ENCODE results near the gene NPAS3.

NPAS3 gene

GRCh38 chr14:33612197-33612505, 673.5 kb downstream of the NPAS3 start:
- Histone ChIP-seq H3K4me1 (ENCODE audit: control insufficient read depth, insufficient read depth, low read length) (peaks cover 16% of the 10 kb centered on the region), H3K36me3 (ENCODE audit: control insufficient read depth, insufficient read depth, low read length) (no peaks in the 10 kb centered on the region), H3K4me3 (ENCODE audit: insufficient read depth, low read depth, low read length) (no peak overlapping the region), H3K27me3 (ENCODE audit: control insufficient read depth, insufficient read depth, low read length, poor library complexity, severe bottlenecking) (no peaks in the 10 kb centered on the region), H3K27ac (ENCODE audit: insufficient read depth, low read depth, low read length, poor library complexity, severe bottlenecking) (no peak overlapping the region), H3K9me3 (ENCODE audit: control insufficient read depth, low read length) (no peaks in the 10 kb centered on the region)
- 6 to 7% methylated on average over 6 of the region's 6 CpGs for WGBS, 2 experiments

DNA sequence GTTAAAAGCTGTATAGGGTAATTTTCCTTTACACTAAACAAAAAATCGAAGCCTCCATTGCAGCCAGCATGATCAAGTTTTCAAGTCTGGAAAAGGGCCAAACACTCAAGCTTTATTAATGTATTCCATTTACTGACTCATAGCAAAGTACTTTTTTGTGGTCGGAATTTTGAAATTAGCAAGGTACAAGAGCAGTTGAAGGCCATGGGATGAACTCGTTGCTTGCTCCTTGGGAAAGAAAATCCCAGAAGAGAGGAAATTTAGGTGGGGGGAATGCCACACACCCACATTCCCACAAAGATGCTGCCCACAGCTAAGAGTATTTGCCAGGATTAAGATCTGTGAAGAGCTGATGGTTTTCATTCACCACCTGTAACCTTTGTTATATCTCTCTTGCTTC, 678.5 kb downstream of the NPAS3 start:
- 95 to 96% methylated on average over 3 of the region's 3 CpGs for WGBS, 2 experiments

DNA sequence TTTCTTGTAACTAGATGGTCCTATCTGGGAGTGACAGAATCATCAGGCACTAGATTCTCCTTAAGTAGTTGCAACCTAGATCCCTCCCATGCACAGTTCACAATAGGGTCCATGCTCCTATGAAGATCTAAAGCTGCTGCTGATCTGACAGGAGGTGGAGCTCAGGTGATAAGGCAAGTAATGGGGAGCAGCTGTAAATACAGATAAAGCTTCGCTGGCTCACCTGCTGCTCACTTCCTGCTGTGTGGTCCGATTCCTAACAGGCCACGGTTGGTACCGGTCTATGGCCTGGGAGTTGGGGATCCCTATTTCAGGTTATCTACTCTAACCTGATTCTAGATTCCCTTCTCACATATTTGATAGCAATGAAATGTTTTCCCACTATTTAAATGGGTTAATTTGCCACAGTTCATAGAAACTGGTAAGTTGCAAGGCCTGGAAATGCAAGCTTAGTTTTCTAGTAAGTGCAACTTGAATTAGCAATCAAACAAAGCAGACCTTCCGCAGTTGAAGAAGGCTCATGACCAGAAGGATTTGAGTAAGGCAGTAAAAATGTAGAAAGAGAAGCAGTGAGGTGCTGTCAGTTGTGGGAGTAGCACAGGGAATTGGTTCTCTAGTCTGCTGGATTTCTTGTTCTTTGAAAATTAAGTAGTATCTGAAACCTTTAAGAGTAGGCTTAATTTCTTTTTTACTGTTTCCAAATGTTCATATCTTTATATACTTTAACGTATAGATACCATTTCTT, 679.9 kb downstream of the NPAS3 start:
- 91 to 93% methylated on average over 6 of the region's 6 CpGs for WGBS, 2 experiments
- H3K9me3 ChIP-seq (ENCODE audit: control insufficient read depth, low read length) = no peaks in the 10 kb centered on the region
- no peaks in the 10 kb centered on the region for H3K27me3 ChIP-seq (ENCODE audit: control insufficient read depth, insufficient read depth, low read length, poor library complexity, severe bottlenecking)
- no peaks in the 10 kb centered on the region for H3K36me3 ChIP-seq (ENCODE audit: control insufficient read depth, insufficient read depth, low read length)
- no peak overlapping the region for H3K4me3 ChIP-seq (ENCODE audit: insufficient read depth, low read depth, low read length)
- H3K27ac ChIP-seq (ENCODE audit: insufficient read depth, low read depth, low read length, poor library complexity, severe bottlenecking) = no peak overlapping the region
- H3K4me1 ChIP-seq (ENCODE audit: control insufficient read depth, insufficient read depth, low read length) = peaks cover 5% of the 10 kb centered on the region

More for the DNA sequence above, 678.5 kb downstream of the NPAS3 start:
- Histone ChIP-seq H3K27ac (ENCODE audit: insufficient read depth, low read depth, low read length, poor library complexity, severe bottlenecking) (no peak overlapping the region), H3K4me3 (ENCODE audit: insufficient read depth, low read depth, low read length) (no peak overlapping the region), H3K4me1 (ENCODE audit: control insufficient read depth, insufficient read depth, low read length) (peaks cover 11% of the 10 kb centered on the region), H3K27me3 (ENCODE audit: control insufficient read depth, insufficient read depth, low read length, poor library complexity, severe bottlenecking) (no peaks in the 10 kb centered on the region), H3K9me3 (ENCODE audit: control insufficient read depth, low read length) (no peaks in the 10 kb centered on the region), H3K36me3 (ENCODE audit: control insufficient read depth, insufficient read depth, low read length) (no peaks in the 10 kb centered on the region)

- Histone ChIP-seq H3K4me1 (ENCODE audit: control insufficient read depth, insufficient read depth, low read length) (peaks cover 2% of the 10 kb centered on the region), H3K27ac (ENCODE audit: insufficient read depth, low read depth, low read length, poor library complexity, severe bottlenecking) (no peak overlapping the region), H3K9me3 (ENCODE audit: control insufficient read depth, low read length) (no peaks in the 10 kb centered on the region), H3K4me3 (ENCODE audit: insufficient read depth, low read depth, low read length) (no peak overlapping the region), H3K27me3 (ENCODE audit: control insufficient read depth, insufficient read depth, low read length, poor library complexity, severe bottlenecking) (no peaks in the 10 kb centered on the region), H3K36me3 (ENCODE audit: control insufficient read depth, insufficient read depth, low read length) (no peaks in the 10 kb centered on the region)
- WGBS, 2 experiments = 97 to 100% methylated on average over 2 to 3 of the region's 3 CpGs
Measured at GRCh38 chr14:33622496-33622895, 683.8 kb downstream of the NPAS3 start.

DNA sequence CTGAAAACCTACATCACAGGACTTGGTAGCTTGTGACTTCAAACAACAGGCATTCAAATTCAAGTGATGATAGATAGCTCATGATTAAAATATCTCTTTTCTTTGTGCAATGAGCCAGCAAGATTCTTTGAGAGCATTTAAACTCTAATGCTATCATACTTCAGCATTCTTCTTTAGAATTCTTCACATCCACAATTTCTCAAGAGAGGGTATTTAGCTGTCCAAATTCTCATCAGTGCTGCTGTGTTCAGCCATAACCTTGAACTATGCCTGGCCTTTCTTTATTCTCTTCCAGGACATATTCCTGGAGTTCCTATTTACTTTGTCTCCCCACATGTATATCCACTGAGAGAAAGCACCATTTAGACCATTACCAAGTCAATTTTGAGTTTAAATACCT, 691.1 kb downstream of the NPAS3 start:
- Histone ChIP-seq H3K4me1 (ENCODE audit: control insufficient read depth, insufficient read depth, low read length) (no peaks in the 10 kb centered on the region), H3K9me3 (ENCODE audit: control insufficient read depth, low read length) (no peaks in the 10 kb centered on the region), H3K36me3 (ENCODE audit: control insufficient read depth, insufficient read depth, low read length) (no peaks in the 10 kb centered on the region), H3K4me3 (ENCODE audit: insufficient read depth, low read depth, low read length) (no peak overlapping the region), H3K27me3 (ENCODE audit: control insufficient read depth, insufficient read depth, low read length, poor library complexity, severe bottlenecking) (no peaks in the 10 kb centered on the region), H3K27ac (ENCODE audit: insufficient read depth, low read depth, low read length, poor library complexity, severe bottlenecking) (no peak overlapping the region)

GRCh38 chr14:33631021-33631420, 692.3 kb downstream of the NPAS3 start:
- H3K36me3 ChIP-seq (ENCODE audit: control insufficient read depth, insufficient read depth, low read length) = no peaks in the 10 kb centered on the region
- H3K27ac ChIP-seq (ENCODE audit: insufficient read depth, low read depth, low read length, poor library complexity, severe bottlenecking) = no peak overlapping the region
- no peaks in the 10 kb centered on the region for H3K4me1 ChIP-seq (ENCODE audit: control insufficient read depth, insufficient read depth, low read length)
- H3K9me3 ChIP-seq (ENCODE audit: control insufficient read depth, low read length) = no peaks in the 10 kb centered on the region
- 100% methylated on average over 1 of the region's 1 CpG for WGBS, 2 experiments
- no peak overlapping the region for H3K4me3 ChIP-seq (ENCODE audit: insufficient read depth, low read depth, low read length)
- H3K27me3 ChIP-seq (ENCODE audit: control insufficient read depth, insufficient read depth, low read length, poor library complexity, severe bottlenecking) = no peaks in the 10 kb centered on the region

GRCh38 chr14:33631441-33631840, 692.8 kb downstream of the NPAS3 start:
- Histone ChIP-seq H3K27me3 (ENCODE audit: control insufficient read depth, insufficient read depth, low read length, poor library complexity, severe bottlenecking) (no peaks in the 10 kb centered on the region), H3K36me3 (ENCODE audit: control insufficient read depth, insufficient read depth, low read length) (no peaks in the 10 kb centered on the region), H3K27ac (ENCODE audit: insufficient read depth, low read depth, low read length, poor library complexity, severe bottlenecking) (no peak overlapping the region), H3K4me1 (ENCODE audit: control insufficient read depth, insufficient read depth, low read length) (no peaks in the 10 kb centered on the region), H3K4me3 (ENCODE audit: insufficient read depth, low read depth, low read length) (no peak overlapping the region), H3K9me3 (ENCODE audit: control insufficient read depth, low read length) (no peaks in the 10 kb centered on the region)
- WGBS, 2 experiments = 90 to 92% methylated on average over 6 of the region's 6 CpGs

DNA sequence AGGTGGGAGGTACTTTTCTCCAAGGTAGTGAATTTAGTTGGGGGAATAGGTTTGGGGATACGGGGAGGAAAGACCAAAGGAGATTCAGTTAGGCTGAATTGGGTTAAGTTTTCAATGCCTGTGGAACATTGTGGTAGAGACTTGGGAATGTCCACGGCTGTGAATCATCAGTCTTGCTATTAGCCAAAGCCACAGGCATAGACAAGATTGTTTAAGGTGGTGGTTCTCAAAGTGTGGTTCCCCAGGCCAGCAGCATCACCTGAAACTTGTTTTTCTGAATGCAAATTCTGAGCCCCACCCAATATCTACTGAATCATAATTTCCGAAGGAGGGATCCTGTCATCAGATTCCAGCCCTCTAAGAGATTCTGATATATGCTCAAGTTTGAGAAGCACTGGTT, 696.0 kb downstream of the NPAS3 start:
- H3K4me3 ChIP-seq (ENCODE audit: insufficient read depth, low read depth, low read length) = no peak overlapping the region
- H3K27me3 ChIP-seq (ENCODE audit: control insufficient read depth, insufficient read depth, low read length, poor library complexity, severe bottlenecking) = no peaks in the 10 kb centered on the region
- no peaks in the 10 kb centered on the region for H3K4me1 ChIP-seq (ENCODE audit: control insufficient read depth, insufficient read depth, low read length)
- no peak overlapping the region for H3K27ac ChIP-seq (ENCODE audit: insufficient read depth, low read depth, low read length, poor library complexity, severe bottlenecking)
- no peaks in the 10 kb centered on the region for H3K36me3 ChIP-seq (ENCODE audit: control insufficient read depth, insufficient read depth, low read length)
- no peaks in the 10 kb centered on the region for H3K9me3 ChIP-seq (ENCODE audit: control insufficient read depth, low read length)
- 89 to 97% methylated on average over 3 of the region's 3 CpGs for WGBS, 2 experiments

GRCh38 chr14:33636716-33637115, 698.0 kb downstream of the NPAS3 start:
- Histone ChIP-seq H3K36me3 (ENCODE audit: control insufficient read depth, insufficient read depth, low read length) (no peaks in the 10 kb centered on the region), H3K4me3 (ENCODE audit: insufficient read depth, low read depth, low read length) (no peak overlapping the region), H3K9me3 (ENCODE audit: control insufficient read depth, low read length) (no peaks in the 10 kb centered on the region), H3K4me1 (ENCODE audit: control insufficient read depth, insufficient read depth, low read length) (peaks cover 8% of the 10 kb centered on the region), H3K27me3 (ENCODE audit: control insufficient read depth, insufficient read depth, low read length, poor library complexity, severe bottlenecking) (no peaks in the 10 kb centered on the region), H3K27ac (ENCODE audit: insufficient read depth, low read depth, low read length, poor library complexity, severe bottlenecking) (no peak overlapping the region)
- 96 to 97% methylated on average over 2 to 4 of the region's 4 CpGs for WGBS, 2 experiments

DNA sequence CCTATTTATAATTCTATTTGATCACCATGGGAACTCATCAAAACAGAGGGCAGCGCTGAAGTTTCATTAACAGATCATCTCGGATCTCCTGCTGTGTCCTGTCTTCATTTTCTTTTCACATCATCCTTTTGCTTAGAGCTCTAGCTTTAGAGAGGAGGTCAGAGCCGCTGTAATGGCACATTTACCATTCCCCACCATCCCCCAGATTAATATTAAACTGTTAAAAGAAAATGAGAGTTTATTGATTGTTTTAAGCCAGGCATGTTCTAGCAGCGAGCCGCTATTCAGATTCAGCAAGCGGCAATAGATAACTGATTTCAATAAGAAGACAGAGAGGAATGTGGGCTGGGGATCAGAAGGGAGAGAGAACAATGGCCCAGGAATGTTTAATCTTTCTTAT, 703.4 kb downstream of the NPAS3 start:
- H3K4me3 ChIP-seq (ENCODE audit: insufficient read depth, low read depth, low read length) = no peak overlapping the region
- H3K36me3 ChIP-seq (ENCODE audit: control insufficient read depth, insufficient read depth, low read length) = no peaks in the 10 kb centered on the region
- H3K4me1 ChIP-seq (ENCODE audit: control insufficient read depth, insufficient read depth, low read length) = peaks cover 26% of the 10 kb centered on the region
- 3 to 5% methylated on average over 5 of the region's 6 CpGs for WGBS, 2 experiments
- H3K9me3 ChIP-seq (ENCODE audit: control insufficient read depth, low read length) = no peaks in the 10 kb centered on the region
- peak overlapping the region; percentile 97 for H3K27ac ChIP-seq (ENCODE audit: insufficient read depth, low read depth, low read length, poor library complexity, severe bottlenecking)
- H3K27me3 ChIP-seq (ENCODE audit: control insufficient read depth, insufficient read depth, low read length, poor library complexity, severe bottlenecking) = no peaks in the 10 kb centered on the region

All from ectodermal cell (in vitro differentiated cells).